Choroid plexus epithelial cell (primary cell): Measurements from ENCODE around the gene PHF21B.
"Not testable (repeated sequence)": the region's sequence is repeated elsewhere in the genome, so short reads cannot be mapped to it uniquely, and the experiment has no call there.

Experiments
- DNase-seq: peaks from one replicate; pipeline ENCODE4 v3.0.0-alpha.2; 2010; ENCODE audit warnings: low read depth
- H3K4me3 ChIP-seq: 2 replicates; pipeline ENCODE4 v1.5.1; 2011; ENCODE audit warnings: low read depth, mild to moderate bottlenecking, control low read depth, low read length, moderate library complexity
- TF ChIP-seq, protein P1 (sequence below): conservative IDR thresholded peaks from 2 replicates; pipeline ENCODE4 v1.5.1; 2011; ENCODE audit warnings: low read depth, mild to moderate bottlenecking, control low read depth, inconsistent platforms, low read length, moderate library complexity

The PHF21B gene

GRCh38 chr22:44906999-44907644, 102.7 kb downstream of the PHF21B start:
- TF ChIP-seq, protein P1, sequence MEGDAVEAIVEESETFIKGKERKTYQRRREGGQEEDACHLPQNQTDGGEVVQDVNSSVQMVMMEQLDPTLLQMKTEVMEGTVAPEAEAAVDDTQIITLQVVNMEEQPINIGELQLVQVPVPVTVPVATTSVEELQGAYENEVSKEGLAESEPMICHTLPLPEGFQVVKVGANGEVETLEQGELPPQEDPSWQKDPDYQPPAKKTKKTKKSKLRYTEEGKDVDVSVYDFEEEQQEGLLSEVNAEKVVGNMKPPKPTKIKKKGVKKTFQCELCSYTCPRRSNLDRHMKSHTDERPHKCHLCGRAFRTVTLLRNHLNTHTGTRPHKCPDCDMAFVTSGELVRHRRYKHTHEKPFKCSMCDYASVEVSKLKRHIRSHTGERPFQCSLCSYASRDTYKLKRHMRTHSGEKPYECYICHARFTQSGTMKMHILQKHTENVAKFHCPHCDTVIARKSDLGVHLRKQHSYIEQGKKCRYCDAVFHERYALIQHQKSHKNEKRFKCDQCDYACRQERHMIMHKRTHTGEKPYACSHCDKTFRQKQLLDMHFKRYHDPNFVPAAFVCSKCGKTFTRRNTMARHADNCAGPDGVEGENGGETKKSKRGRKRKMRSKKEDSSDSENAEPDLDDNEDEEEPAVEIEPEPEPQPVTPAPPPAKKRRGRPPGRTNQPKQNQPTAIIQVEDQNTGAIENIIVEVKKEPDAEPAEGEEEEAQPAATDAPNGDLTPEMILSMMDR, result no peak
- H3K4me3 ChIP-seq, result no peak overlapping the region
- DNase-seq, result no peak

GRCh38 chr22:44906248-44906936, 103.4 kb downstream of the PHF21B start:
- H3K4me3 ChIP-seq, result no peak overlapping the region
- no peak for DNase-seq
- TF ChIP-seq, protein P1, result no peak

GRCh38 chr22:44904492-44905152, 105.2 kb downstream of the PHF21B start:
- H3K4me3 ChIP-seq, result not testable (repeated sequence)

GRCh38 chr22:44903164-44903563, 106.6 kb downstream of the PHF21B start:
- not testable (repeated sequence) for H3K4me3 ChIP-seq, DNase-seq

More at GRCh38 chr22:44904492-44905152, 105.2 kb downstream of the PHF21B start:
- DNase-seq, result not testable (repeated sequence)

- no peak overlapping the region for H3K4me3 ChIP-seq
- peak; percentile 25 for DNase-seq
- TF ChIP-seq, protein P1, result no peak
Measured at GRCh38 chr22:44901301-44901700, 108.5 kb downstream of the PHF21B start.

- no peak for DNase-seq
- no peak overlapping the region for H3K4me3 ChIP-seq
- TF ChIP-seq, protein P1, result no peak
Measured at GRCh38 chr22:44898236-44898635, 111.6 kb downstream of the PHF21B start.

DNA sequence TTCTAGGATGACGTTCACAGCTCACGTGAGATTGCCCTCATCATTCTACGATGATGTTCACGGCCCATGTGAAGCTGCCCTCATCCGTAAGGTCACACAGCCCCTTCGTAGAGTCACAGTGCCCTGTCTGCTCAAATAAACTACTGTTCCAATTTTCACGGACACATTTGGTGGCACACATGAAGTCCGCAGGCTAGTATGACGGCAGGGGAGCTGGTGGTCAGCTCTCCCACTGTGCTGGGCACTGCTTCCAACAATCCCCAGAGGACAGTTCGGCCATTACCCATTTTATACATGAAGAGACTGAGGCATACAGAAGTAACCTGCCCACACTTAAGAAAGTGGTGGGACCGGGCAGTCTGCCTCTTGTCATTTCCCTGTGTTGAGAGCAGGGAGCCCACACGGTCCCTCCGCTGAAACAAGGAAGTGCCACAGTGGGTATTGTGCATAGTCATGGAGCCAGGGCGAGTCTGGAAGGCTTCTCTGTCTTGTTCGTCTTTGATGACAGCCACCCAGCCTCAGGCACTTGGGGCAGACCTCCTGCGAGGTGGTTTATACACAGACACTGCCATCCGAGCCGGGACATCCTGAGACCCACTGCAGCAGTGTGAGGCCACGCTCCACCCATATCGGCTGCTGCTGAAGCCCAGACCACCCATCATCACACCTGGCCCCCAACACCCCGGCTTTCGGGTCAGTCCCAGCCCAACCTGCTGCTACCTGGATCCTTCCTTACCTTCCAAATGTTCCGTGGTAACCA, 114.3 kb downstream of the PHF21B start:
- H3K4me3 ChIP-seq, result no peak overlapping the region
- no peak for DNase-seq
- TF ChIP-seq, protein P1, result no peak
